Fibroblast of villous mesenchyme (primary cell): Measurements from ENCODE around the gene FAM217B. TPM values are rescaled to one million over a fixed set of nuclear protein-coding genes. Genes with fewer than 3 reads are reported as not detected.

ENCODE experiments used
- DNase-seq: peaks from one replicate; pipeline ENCODE4 v3.0.0-alpha.2; 2010; ENCODE audit warnings: low read depth
- H3K4me3 ChIP-seq: 2 replicates; pipeline ENCODE4 v1.5.1; 2011; ENCODE audit warnings: low read depth, mild to moderate bottlenecking, low read length
- total RNA-seq: library from RNA; depleted of rRNA; stranded (reverse); fragments of >200 nt; gene quantifications from 2 replicates; pipeline ENCODE4 v1.2.3, GENCODE V29; 2012
- TF ChIP-seq, protein P1 (sequence below): IDR thresholded peaks from 2 replicates; pipeline ENCODE4 v1.5.1; 2012; ENCODE audit warnings: low read depth, mild to moderate bottlenecking, low read length; ENCODE audit not compliant: insufficient read depth

Gene FAM217B
- total RNA-seq, 1 donor = 5.6 TPM

DNA sequence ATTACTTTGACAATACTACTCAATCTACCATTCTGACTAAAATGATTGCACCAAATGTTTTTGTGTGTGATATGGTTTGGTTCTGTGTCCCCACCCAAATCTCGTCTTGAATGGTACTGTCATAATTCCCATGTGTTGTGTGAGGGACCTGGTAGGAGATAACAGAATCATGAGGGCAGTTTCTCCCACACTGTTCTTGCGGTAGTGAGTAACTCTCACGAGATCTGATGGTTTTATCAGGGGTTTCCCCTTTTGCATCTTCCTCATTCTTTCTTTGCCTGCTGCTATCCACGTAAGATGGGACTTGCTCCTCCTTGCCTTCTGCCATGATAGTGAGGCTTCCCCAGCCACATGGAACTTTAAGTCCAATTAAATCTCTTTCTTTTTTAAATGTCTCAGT lies 27.6 kb upstream of the FAM217B start:
- TF ChIP-seq, protein P1, sequence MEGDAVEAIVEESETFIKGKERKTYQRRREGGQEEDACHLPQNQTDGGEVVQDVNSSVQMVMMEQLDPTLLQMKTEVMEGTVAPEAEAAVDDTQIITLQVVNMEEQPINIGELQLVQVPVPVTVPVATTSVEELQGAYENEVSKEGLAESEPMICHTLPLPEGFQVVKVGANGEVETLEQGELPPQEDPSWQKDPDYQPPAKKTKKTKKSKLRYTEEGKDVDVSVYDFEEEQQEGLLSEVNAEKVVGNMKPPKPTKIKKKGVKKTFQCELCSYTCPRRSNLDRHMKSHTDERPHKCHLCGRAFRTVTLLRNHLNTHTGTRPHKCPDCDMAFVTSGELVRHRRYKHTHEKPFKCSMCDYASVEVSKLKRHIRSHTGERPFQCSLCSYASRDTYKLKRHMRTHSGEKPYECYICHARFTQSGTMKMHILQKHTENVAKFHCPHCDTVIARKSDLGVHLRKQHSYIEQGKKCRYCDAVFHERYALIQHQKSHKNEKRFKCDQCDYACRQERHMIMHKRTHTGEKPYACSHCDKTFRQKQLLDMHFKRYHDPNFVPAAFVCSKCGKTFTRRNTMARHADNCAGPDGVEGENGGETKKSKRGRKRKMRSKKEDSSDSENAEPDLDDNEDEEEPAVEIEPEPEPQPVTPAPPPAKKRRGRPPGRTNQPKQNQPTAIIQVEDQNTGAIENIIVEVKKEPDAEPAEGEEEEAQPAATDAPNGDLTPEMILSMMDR = no peak
- H3K4me3 ChIP-seq = no peak overlapping the region
- no peak for DNase-seq

DNA sequence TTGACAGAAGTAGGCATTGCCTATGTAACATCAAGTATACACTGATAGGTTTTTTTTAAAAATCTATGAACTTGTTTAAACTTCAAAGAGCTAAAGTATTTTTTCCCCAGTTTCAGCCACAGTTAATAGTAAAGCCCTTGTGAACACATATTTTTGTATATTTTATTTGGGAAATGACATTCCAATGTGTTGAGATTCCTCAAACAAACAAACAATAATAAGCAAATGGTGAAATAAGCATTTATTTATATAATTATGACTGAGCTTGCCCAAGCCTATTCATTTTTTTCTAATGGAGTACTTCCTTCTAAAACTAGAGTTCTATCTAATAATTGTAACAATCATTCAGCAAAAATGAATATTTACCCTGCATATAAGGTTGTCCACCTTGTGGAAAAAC lies 19.2 kb upstream of the FAM217B start:
- TF ChIP-seq, protein P1 = no peak
- no peak for DNase-seq
- no peak overlapping the region for H3K4me3 ChIP-seq

DNA sequence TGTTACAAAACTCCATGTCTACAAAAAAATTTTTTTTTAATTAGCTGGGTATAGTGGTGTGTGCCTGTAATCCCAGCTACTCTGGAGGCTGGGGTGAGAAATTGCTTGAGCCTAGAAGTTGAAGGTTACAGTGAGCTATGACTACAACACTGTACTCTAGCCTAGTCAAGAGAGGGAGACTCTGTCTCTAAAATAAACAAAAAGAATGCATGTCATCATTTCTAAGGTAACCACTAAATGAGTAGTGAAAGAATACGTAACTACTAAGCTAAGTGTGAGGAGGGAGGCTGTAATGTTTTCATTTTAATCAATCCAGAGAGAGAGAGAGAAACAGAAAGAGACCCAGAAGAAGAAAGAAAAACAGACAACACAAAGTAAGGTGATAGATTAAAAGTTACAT lies 16.7 kb upstream of the FAM217B start:
- DNase-seq = no peak
- H3K4me3 ChIP-seq = no peak overlapping the region
- TF ChIP-seq, protein P1 = no peak

DNA sequence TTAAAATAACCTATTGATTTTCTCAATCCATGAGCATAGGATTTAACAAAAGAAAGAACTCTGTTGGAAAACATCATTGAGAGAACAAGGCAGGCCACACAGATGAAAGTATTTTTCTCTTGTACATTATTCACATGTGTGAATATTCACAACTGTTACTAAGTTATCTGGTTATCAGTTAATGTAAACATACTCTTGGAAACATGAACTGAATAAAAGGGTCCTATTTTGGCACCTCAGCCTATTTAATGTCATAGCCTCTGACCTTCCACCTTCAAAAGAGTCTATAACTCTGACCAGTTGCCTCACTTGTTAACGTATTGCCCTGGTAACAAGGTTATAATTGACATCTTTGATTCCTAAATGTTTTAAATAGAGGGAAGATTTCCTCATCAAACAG lies 14.8 kb upstream of the FAM217B start:
- no peak overlapping the region for H3K4me3 ChIP-seq
- TF ChIP-seq, protein P1 = no peak
- DNase-seq = no peak

DNA sequence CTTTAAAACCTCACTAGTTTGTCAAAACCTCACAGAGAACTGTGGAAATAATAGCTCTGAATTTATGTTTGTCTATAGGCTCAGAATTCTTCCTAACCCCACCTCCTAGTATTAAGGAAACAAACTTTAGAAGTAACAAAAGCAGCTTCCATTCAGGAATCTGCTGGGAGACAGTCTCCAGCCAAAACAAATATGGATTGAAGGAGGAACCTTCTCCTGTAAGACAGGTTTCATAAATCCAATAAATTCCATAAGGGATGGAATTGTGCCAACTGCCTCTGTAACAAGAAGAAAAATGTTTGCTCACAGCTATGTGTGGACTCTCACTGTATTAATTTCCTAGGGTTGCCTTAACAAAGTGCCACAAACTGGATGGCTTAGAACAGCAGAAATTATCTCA lies 14.3 kb upstream of the FAM217B start:
- H3K4me3 ChIP-seq = no peak overlapping the region
- no peak for DNase-seq
- TF ChIP-seq, protein P1 = no peak

DNA sequence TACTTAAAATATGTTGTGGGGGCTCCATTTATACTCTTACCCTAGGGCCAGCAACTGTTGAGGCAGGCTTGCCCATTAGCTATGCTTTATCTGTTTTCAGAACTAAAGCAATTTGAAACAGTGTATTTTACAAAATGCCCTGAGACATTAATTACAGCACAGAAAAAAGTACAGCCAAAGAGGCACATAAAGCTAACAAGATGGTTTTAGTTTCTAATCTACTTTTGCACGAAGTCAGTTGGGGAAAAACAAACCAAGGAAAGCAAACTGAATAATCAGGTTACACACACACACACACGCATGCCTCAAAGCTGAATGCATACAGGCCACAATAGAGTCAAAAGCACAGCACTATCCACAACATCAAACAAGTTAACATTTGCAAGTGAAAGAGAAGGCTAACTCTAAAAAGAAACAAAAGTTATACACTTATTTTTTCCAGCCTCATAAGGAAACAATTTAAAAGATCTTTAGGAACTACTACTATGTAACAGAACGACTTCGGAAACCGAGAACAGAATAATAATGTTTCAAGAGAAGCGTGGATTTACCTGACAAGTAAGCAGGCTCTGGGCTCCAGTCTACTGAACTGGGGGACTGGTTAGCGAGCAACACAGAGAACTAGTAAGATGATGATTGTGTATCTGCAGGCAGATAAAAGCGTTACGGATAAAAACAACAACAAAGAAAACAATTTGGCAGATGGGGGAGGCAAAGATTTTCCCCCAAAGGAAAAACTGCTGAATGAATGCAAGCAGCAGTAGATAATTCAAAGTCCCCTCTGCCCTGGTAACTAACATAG lies 8.5 kb upstream of the FAM217B start:
- no peak for DNase-seq
- TF ChIP-seq, protein P1 = no peak
- H3K4me3 ChIP-seq = no peak overlapping the region
